Measurements from ENCODE around the gene ALPI. TPM values are rescaled to one million over a fixed set of nuclear protein-coding genes. Genes with fewer than 3 reads are reported as not detected.

ALPI gene
- total RNA-seq, 1 donor from 2014 or later, result not detected

DNA sequence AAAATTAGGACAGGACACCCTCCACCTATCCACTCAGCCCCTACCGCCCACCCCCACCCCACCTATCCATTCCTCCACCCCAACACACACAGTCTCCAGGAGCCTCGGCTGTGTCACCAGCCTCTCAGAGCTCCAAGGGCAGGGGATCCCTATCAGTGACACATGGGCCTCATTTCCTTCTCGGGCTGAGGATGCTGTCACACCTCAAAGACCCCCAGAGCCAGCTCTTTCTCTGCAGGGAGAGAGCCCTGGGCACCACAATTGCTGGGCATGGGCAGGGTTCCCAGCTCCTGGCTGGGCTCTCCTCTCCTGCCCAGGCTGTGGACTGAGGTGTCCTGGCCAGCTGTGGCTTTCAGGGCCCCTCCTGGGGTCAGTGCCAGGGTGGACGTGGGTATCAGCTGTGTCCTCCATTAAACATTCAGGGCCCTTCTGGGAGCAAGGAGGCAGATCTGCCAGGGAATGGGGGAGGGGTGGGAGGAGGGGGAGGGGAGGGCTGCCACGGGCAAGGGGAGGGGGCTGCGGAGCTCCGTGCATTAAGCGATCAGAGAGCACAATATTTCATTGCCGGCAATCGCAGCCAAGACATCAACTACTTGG, 45.9 kb downstream of the ALPI start:
- Mint-ChIP-seq H3K4me1 (ENCODE audit: low read depth, unreplicated experiment) (peaks cover 13% of the 10 kb centered on the region), H3K36me3 (ENCODE audit: unreplicated experiment) (peaks cover 3% of the 10 kb centered on the region), H3K4me3 (ENCODE audit: unreplicated experiment) (peak overlapping the region; percentile 79), H3K27me3 (ENCODE audit: unreplicated experiment) (peaks cover 13% of the 10 kb centered on the region), H3K9me3 (ENCODE audit: unreplicated experiment) (peaks cover 7% of the 10 kb centered on the region), H3K27ac (ENCODE audit: unreplicated experiment) (no peak overlapping the region)
- DNase-seq, result no peak
- TF ChIP-seq, protein P1, sequence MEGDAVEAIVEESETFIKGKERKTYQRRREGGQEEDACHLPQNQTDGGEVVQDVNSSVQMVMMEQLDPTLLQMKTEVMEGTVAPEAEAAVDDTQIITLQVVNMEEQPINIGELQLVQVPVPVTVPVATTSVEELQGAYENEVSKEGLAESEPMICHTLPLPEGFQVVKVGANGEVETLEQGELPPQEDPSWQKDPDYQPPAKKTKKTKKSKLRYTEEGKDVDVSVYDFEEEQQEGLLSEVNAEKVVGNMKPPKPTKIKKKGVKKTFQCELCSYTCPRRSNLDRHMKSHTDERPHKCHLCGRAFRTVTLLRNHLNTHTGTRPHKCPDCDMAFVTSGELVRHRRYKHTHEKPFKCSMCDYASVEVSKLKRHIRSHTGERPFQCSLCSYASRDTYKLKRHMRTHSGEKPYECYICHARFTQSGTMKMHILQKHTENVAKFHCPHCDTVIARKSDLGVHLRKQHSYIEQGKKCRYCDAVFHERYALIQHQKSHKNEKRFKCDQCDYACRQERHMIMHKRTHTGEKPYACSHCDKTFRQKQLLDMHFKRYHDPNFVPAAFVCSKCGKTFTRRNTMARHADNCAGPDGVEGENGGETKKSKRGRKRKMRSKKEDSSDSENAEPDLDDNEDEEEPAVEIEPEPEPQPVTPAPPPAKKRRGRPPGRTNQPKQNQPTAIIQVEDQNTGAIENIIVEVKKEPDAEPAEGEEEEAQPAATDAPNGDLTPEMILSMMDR (IDR thresholded peaks at IDR 0.05; ENCODE audit: partially characterized antibody, unreplicated experiment), result no peak

DNA sequence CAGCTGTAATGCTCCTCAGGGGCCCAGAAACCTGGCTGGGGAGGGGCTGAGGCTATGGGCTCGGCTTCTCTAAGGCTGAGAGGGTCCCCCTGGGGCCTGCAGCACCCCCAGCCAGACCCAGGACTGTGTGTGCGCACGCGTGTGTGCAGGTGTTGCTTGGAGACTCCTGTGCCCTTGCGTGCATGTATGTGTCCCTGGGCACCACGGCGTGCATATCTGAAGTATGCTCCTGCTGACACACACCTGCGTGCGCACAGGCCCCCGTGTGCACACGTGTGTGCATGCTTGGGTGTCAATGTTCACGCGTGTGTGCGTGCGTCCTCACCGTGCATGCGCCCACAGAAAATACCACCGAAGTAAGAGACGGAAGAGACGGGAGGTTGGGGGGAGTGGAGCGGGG, 46.6 kb downstream of the ALPI start:
- Mint-ChIP-seq H3K36me3 (ENCODE audit: unreplicated experiment) (peaks cover 3% of the 10 kb centered on the region), H3K27ac (ENCODE audit: unreplicated experiment) (peak overlapping the region; percentile 59)

DNA sequence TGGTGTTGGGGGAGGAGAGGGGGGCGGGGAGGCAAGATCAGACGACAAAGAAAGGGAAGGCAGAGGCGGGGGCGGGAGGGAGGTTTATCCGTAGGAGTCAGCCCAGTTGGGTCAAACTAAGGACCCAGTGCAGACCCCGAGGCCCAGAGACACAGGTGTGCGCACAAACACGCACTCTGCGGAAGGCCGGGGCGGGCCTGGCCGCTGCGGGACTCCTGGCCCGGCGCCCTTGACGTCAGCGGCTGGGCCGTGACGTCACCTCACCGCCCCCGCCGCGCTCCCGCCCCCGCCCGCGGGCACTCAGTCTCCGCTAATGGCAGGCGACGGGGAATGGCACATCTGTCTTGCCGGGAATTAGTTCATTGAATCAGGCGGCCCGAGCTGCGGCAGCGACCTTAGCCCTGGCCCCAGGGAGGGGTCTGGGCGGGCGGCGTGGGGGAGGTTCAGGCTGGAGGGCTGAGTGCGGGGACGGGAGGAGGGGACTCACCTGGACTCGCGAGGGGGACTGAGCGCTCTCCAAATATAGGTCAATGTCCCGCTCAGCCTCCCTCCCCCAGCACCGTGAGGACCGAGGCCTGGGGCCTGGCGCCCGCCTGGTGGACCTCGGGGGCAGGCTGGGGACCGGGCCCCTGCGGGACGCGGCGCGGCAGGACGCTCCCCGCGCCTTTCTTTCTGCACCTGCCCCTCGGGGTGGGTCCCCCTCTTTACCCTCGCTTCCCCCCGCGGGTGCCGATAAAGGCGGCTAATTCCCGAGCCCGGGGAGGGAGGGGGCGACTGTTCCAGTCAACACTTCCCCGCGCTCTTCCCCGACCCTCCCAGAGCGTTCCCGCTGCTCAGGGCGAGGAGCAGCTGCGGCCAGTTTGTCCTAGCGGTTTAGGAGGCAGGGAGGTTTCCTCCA, 47.2 kb downstream of the ALPI start:
- peak; percentile 84 for DNase-seq
- peaks cover 3% of the 10 kb centered on the region for H3K36me3 Mint-ChIP-seq (ENCODE audit: unreplicated experiment)
- peak overlapping the region; percentile 34 for H3K4me3 Mint-ChIP-seq (ENCODE audit: unreplicated experiment)
- H3K27ac Mint-ChIP-seq (ENCODE audit: unreplicated experiment), result no peak overlapping the region
- peaks cover 13% of the 10 kb centered on the region for H3K4me1 Mint-ChIP-seq (ENCODE audit: low read depth, unreplicated experiment)
- peaks cover 15% of the 10 kb centered on the region for H3K27me3 Mint-ChIP-seq (ENCODE audit: unreplicated experiment)
- peaks cover 7% of the 10 kb centered on the region for H3K9me3 Mint-ChIP-seq (ENCODE audit: unreplicated experiment)
- TF ChIP-seq, protein P1 (IDR thresholded peaks at IDR 0.05; ENCODE audit: partially characterized antibody, unreplicated experiment), result no peak

More for the DNA sequence above, 46.6 kb downstream of the ALPI start:
- Mint-ChIP-seq H3K27me3 (ENCODE audit: unreplicated experiment) (peaks cover 15% of the 10 kb centered on the region), H3K9me3 (ENCODE audit: unreplicated experiment) (peaks cover 7% of the 10 kb centered on the region), H3K4me1 (ENCODE audit: low read depth, unreplicated experiment) (peaks cover 13% of the 10 kb centered on the region), H3K4me3 (ENCODE audit: unreplicated experiment) (peak overlapping the region; percentile 79)
- TF ChIP-seq, protein P1 (IDR thresholded peaks at IDR 0.05; ENCODE audit: partially characterized antibody, unreplicated experiment), result no peak
- no peak for DNase-seq

DNA sequence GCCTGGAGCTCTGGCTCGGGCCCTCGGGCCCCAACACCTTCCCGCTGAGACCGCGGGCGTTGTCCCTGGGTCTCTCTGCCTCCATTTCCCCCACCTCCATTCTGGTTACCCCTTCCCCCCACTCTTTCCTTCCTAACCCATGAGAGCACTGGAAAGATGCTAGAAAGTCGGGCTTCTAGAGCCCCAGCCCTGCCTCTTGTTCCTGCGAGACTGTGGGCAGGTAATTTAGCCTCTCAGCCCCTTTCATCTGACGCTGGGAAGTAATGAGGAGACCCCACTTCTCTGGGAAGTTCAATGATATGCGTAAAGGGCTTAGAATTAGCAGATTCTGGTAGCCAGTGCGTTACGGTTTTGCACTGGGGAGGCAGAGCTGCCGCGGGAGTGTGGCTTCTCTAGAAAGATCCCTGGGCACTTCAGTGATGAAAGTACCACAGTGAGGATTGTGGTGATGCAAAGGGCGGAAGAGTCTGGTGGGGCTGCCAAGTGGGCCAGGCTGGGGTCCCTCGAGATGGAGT, 47.9 kb downstream of the ALPI start:
- H3K4me3 Mint-ChIP-seq (ENCODE audit: unreplicated experiment), result peak overlapping the region; percentile 34
- H3K36me3 Mint-ChIP-seq (ENCODE audit: unreplicated experiment), result no peaks in the 10 kb centered on the region
- H3K27ac Mint-ChIP-seq (ENCODE audit: unreplicated experiment), result peak overlapping the region; percentile 22
- TF ChIP-seq, protein P1 (IDR thresholded peaks at IDR 0.05; ENCODE audit: partially characterized antibody, unreplicated experiment), result no peak
- peaks cover 13% of the 10 kb centered on the region for H3K4me1 Mint-ChIP-seq (ENCODE audit: low read depth, unreplicated experiment)
- no peak for DNase-seq
- H3K27me3 Mint-ChIP-seq (ENCODE audit: unreplicated experiment), result peaks cover 11% of the 10 kb centered on the region
- H3K9me3 Mint-ChIP-seq (ENCODE audit: unreplicated experiment), result peaks cover 7% of the 10 kb centered on the region

Data from glutamatergic neuron (in vitro differentiated cells).